RWPE2 (cell line): Measurements from ENCODE around the gene C10orf95.

Source experiments
- ATAC-seq: fragments of 200-7000 bp; cut with Tn5 transposase; 3 replicates; pipeline ENCODE4 v1.9.1; 2021; ENCODE audit warnings: low read depth
- DNase-seq: peaks from one replicate; pipeline ENCODE4 v3.0.0-alpha.2; 2020; ENCODE audit warnings: low spot score
- H3K27ac ChIP-seq: fragments of 450-650 bp; 2 replicates; pipeline ENCODE4 v1.5.1; 2017; ENCODE audit warnings: mild to moderate bottlenecking; ENCODE audit not compliant: poor library complexity, severe bottlenecking
- H3K27me3 ChIP-seq: fragments of 250-450 bp; sonication (Bioruptor Pico); 2 replicates; pipeline ENCODE4 v1.5.1; 2021; ENCODE audit warnings: mild to moderate bottlenecking, moderate library complexity; ENCODE audit not compliant: insufficient read depth, poor library complexity, severe bottlenecking
- H3K36me3 ChIP-seq: fragments of 250-450 bp; sonication (Bioruptor Pico); 2 replicates; pipeline ENCODE4 v1.5.1; 2020; ENCODE audit warnings: low read depth, mild to moderate bottlenecking, moderate library complexity
- H3K4me1 ChIP-seq: fragments of 250-450 bp; sonication (Bioruptor Pico); 2 replicates; pipeline ENCODE4 v1.5.1; 2021; ENCODE audit warnings: mild to moderate bottlenecking, moderate library complexity; ENCODE audit not compliant: insufficient read depth, poor library complexity, severe bottlenecking
- H3K4me3 ChIP-seq: fragments of 250-450 bp; sonication (Bioruptor Pico); 2 replicates; pipeline ENCODE4 v1.5.1; 2021; ENCODE audit warnings: mild to moderate bottlenecking, moderate library complexity; ENCODE audit not compliant: severe bottlenecking
- H3K9me3 ChIP-seq: fragments of 250-450 bp; sonication (Bioruptor Pico); 2 replicates; pipeline ENCODE4 v1.5.1; 2021; ENCODE audit warnings: mild to moderate bottlenecking, moderate library complexity; ENCODE audit not compliant: severe bottlenecking
- CTCF ChIP-seq: fragments of 450-650 bp; IDR thresholded peaks from one replicate; pipeline ENCODE4 v1.5.1; 2017; ENCODE audit warnings: mild to moderate bottlenecking, moderate library complexity; ENCODE audit not compliant: poor library complexity, severe bottlenecking

C10orf95 gene

GRCh38 chr10:102453502-102453901, 2.2 kb upstream of the C10orf95 start:
- H3K4me1 ChIP-seq = peaks cover 18% of the 10 kb centered on the region
- no peak for DNase-seq
- ATAC-seq = no peak
- H3K27me3 ChIP-seq = no peaks in the 10 kb centered on the region
- no peaks in the 10 kb centered on the region for H3K9me3 ChIP-seq
- H3K36me3 ChIP-seq = peaks cover 21% of the 10 kb centered on the region
- no peak for TF ChIP-seq CTCF
- H3K4me3 ChIP-seq = no peak overlapping the region
- H3K27ac ChIP-seq = no peak overlapping the region

- no peaks in the 10 kb centered on the region for H3K9me3 ChIP-seq
- H3K4me3 ChIP-seq = no peak overlapping the region
- peaks cover 18% of the 10 kb centered on the region for H3K4me1 ChIP-seq
- H3K27me3 ChIP-seq = no peaks in the 10 kb centered on the region
- no peak overlapping the region for H3K27ac ChIP-seq
- H3K36me3 ChIP-seq = peaks cover 21% of the 10 kb centered on the region
- no peak for TF ChIP-seq CTCF
- ATAC-seq = no peak
- no peak for DNase-seq
Measured at GRCh38 chr10:102452672-102453340, 1.5 kb upstream of the C10orf95 start.

GRCh38 chr10:102450374-102451104, 804 bp downstream of the C10orf95 start:
- H3K9me3 ChIP-seq = no peaks in the 10 kb centered on the region
- peaks cover 9% of the 10 kb centered on the region for H3K4me1 ChIP-seq
- ATAC-seq = peak; percentile 73
- no peaks in the 10 kb centered on the region for H3K27me3 ChIP-seq
- H3K36me3 ChIP-seq = peaks cover 18% of the 10 kb centered on the region
- H3K4me3 ChIP-seq = peak overlapping the region; percentile 75
- DNase-seq = peak; percentile 85
- peak overlapping the region; percentile 85 for H3K27ac ChIP-seq
- no peak for TF ChIP-seq CTCF

- no peaks in the 10 kb centered on the region for H3K27me3 ChIP-seq
- H3K9me3 ChIP-seq = no peaks in the 10 kb centered on the region
- peaks cover 9% of the 10 kb centered on the region for H3K4me1 ChIP-seq
- peak overlapping the region; percentile 85 for H3K27ac ChIP-seq
- no peak for TF ChIP-seq CTCF
- H3K4me3 ChIP-seq = peak overlapping the region; percentile 75
- ATAC-seq (no peak; the same call in 2 of the 3 replicates), DNase-seq (no peak)
- peaks cover 13% of the 10 kb centered on the region for H3K36me3 ChIP-seq
Measured at GRCh38 chr10:102450124-102450373, 1.3 kb downstream of the C10orf95 start.
